Hematopoietic multipotent progenitor cell treated with erythropoietin and hydrocortisone succinate and interleukin-3 and kit ligand, for 17 days (in vitro differentiated cells): ENCODE results near the gene SPECC1.
"Not testable (repeated sequence)": the region's sequence is repeated elsewhere in the genome, so short reads cannot be mapped to it uniquely, and the experiment has no call there.

Experiments used
- DNase-seq: peaks from one replicate; pipeline ENCODE4 v3.0.0-alpha.2; 2015; ENCODE audit warnings: low spot score

SPECC1 gene

DNA sequence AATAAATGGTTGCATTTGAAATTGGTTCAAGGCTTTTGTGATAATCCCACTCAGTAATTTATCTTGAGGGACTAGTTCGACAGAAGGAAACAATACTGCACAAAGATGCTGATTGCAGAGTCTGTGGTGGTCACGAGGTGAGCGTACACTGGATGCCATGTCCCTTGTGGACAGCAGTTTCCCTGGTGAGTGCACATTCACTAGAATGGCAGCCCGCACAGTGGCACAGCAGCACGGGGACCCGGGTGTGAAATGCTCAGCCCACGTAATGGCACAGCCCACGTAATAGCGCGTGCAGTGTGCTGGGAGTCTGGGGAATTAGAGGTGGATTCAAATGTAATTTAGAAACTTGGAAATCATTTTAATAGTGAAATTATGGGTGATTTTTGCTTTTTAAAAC lies 304.1 kb downstream of the SPECC1 start:
- DNase-seq: no peak

DNA sequence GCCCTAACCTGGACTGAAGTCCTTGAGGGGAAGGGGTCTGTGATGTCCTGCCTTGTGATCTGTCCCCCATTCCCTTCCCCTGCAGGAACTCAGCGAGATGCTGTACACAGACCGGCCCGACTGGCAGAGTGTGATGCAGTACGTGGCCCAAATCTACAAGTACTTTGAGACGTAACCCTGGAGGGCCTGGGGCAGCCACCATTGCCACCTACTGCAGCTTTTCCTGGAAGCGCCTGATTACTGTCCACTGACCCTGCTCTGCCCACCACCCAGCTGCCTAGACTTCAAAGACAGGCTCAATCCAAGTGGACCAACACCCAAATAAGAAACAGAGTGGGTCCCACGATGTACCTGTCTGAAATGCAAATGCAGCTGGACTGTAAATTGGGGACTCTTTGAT lies 304.7 kb downstream of the SPECC1 start:
- DNase-seq: no peak

DNA sequence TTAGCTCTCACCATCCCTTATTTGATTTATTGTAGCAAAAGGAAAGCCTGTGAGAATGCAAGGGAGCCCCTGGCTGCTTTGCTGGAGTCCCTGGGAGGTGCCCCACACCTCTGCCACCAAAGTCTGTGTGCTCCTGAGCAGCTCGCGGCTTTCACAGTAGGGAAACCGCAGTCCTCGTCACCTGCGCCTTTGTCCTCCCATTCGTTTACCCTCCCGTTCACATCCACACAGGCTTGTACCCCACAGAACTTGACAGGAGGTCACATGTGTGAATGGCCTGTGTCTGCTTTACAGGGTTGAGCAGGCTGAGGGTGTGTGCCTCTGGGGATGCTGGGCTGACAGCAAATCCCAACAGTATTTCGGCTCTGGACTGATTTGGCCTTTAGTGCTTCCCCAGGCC lies 305.7 kb downstream of the SPECC1 start:
- no peak for DNase-seq

DNA sequence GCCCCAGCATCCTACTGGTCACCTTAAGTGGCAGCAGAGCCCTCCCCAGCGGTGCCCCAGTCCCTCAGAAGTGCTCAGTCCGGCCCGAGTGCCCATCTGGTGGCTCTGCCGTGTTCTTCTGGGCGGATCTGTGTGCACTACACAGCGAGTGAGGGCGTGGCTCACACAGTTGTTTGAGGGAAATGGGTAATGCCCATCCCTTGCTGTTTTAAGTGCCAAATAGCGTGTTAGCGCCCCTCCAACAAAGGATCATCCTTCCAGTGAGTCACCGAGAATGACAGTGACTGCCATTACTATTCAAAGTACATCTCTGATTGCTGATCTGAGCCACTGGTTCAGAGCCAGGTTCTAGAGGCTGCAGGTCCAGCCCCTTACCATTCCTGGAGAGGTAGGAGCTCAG lies 306.2 kb downstream of the SPECC1 start:
- no peak for DNase-seq

DNA sequence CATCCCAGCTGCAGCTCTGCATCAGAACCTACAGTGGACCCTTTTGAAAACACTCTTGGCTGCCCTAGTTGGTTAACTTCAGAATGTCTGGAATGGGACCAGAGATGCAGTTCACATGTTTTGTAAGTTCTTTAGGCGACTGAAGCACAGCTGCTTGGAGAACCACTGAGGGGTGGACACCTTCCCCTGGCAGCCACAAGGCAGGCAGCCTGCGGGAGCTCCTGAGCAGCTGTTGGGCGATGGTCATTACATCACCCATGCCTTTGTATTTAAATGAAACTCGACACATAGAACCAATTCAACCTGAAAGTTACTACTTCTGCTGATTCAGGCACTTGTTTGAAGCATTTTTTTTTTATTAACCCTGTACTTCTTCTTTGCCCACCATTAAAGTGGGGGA lies 306.7 kb downstream of the SPECC1 start:
- no peak for DNase-seq

DNA sequence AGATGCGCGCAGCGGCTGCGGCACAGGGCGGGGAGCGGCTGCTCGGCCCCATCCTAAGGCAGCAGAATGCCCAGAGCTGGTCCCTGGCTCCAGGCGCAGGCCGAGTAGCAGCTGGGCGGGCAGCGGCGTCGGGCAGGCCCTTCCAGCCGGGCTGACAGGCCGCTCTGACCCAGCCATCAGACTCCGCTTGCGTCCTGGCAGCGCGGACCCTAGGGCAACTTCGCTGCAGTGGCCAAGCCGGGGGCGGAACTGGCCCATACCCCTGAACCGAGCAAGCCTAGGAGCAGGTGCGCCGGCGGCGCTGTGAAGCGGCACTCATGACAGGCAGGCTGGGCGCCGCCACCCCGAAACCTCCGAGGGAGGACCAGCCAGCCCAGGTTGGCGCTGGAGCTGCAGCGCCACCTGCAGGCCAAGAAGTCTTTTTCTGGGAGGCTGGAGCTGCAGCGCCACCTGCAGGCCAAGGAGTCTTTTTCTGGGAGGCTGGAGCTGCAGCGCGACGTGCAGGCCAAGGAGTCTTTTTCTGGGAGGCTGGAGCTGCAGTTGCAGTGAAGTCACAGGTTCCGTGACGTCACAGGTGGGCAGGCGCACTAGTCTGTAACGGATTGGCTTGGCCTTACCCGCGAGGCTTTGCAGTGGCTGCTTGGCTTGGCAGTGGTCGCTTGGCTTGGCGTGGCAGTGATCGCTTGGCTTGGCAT lies 311.5 kb downstream of the SPECC1 start:
- peak; percentile 81 for DNase-seq

DNA sequence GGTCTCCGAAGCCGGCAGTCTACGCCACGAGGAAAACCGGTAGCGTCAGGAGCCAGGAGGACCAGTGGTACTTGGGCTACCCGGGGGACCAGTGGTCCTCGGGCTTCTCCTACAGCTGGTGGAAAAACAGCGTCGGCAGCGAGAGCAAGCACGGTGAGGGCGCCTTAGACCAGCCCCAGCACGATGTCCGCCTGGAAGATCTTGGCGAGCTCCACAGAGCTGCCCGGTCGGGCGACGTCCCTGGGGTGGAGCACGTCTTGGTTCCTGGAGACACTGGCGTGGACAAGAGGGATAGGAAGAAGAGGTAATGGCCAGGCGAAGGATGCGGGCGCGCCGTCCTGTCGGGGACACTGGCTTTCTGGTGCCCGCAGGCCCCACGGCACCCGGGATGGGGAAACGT lies 312.2 kb downstream of the SPECC1 start:
- not testable (repeated sequence) for DNase-seq

DNA sequence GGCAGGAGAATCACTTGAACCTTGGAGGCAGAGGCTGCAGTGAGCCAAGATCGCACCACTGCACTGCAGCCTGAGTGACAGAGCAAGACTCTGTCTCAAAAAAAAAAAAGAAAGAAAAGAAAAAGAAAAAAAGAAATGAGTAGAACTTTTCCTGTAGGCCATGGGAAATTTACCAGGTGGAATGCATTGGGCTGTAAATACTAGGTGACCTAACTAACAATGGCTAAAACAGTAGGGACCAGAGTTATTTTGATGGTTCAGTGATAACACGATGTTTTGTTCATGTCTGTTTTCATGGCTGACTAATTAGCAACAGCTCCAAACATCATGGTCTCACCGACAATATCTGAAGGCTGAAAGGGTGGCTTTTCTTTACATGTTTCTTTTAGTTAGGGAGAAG lies 318.6 kb downstream of the SPECC1 start:
- not testable (repeated sequence) for DNase-seq

DNA sequence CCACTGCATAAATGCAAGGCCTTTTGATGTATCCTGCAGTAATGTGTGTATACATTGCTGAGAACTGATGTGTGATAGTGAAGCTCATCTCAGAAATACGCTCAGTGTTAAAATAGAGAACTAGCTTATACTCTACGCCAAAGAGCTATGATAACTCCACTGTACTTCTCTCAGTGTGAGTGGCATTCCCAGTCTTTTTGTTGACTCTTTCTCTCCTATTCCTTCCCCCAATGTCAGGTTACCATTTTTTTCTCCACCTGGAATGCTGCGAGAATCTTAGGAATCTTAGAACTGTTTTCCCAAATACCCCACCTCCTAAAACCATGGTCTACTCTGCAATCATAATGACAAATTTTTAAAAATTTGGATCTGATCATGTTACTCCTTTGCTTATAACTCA lies 342.2 kb downstream of the SPECC1 start:
- DNase-seq: not testable (repeated sequence)

DNA sequence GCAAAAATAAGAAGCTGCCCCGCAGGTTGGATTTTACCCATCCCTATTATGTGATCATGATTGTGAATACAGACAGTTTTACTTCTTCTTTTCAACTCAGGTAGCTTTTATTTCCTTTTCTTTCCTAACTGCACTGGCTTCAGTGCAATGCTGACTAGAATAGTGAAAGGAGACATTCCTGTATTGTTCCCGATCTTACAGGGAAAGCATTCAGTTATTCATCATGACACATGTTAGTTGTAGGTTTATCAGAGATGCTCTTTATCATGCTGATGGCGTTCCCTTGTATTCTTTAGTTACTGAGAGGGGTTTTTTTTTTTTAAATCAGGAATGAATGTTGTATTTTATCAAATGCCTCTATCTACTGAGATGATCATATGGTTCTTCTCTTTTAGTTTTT lies 343.4 kb downstream of the SPECC1 start:
- not testable (repeated sequence) for DNase-seq

DNA sequence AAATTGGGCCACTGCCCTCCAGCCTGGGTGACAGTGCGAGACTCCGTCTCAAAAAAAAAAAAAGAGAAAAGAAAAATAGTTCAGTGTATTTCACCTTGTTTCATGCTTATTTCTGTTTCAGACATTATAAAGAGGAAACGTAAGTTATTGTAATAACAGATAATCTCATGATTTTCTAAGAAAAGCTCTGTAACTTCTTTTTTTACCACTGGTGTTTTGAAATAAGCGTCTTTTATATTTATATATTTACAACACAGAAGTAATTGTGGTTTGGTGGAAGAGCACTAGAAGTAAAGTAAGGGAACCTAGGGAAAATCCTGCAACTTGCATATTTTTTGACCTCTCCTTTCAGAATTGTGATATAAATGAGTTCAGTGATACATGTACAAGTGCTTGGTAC lies 354.7 kb downstream of the SPECC1 start:
- not testable (repeated sequence) for DNase-seq
